Activated naive CD4-positive, alpha-beta T cell treated with anti-CD3 and anti-CD28 coated beads, Interleukin-2, amount 10 ng/mL, durations not matched to agents 5 hours and 36 hours (primary cell): Measurements from ENCODE around the gene MORN2. TPM values are rescaled to one million over a fixed set of nuclear protein-coding genes. Genes with fewer than 3 reads are reported as not detected.

Experiments used
- total RNA-seq, 2 experiments: library from RNA; stranded (reverse); gene quantifications; one replicate each; pipeline ENCODE4 v1.2.3, GENCODE V29; 2021

The MORN2 gene
- total RNA-seq = 1 to 10 TPM in 1 of 2 experiments, under 1 TPM in 1; 0.89 to 1.6 TPM

GRCh38 chr2:38875576-38876367, at the start of gene MORN2, which contains the start of gene DHX57:
MORN2 (plus strand) TSS chr2:38875976.
DHX57 (minus strand) TSS chr2:38875934; CDS start chr2:38868405, 7,529 bp downstream.

GRCh38 chr2:38889575-38889974, 13.8 kb downstream of the MORN2 start, which contains the start of gene ARHGEF33:
ARHGEF33 (plus strand) TSS chr2:38889875; CDS start chr2:38919448, 29,573 bp downstream.

Other genes starting within 250 kb of the MORN2 start
- gene GALM, start 209.9 kb upstream of the MORN2 start, total RNA-seq = 10 to 100 TPM; 29.9 to 31.0 TPM
- gene SRSF7, start 124.6 kb upstream of the MORN2 start, total RNA-seq = 100 to 1,000 TPM; 218 to 224 TPM
- 10 to 100 TPM; 13.3 to 14.2 TPM for gene GEMIN6, start 97.8 kb upstream of the MORN2 start, total RNA-seq
- gene DHX57, start within 50 bp of the MORN2 start, total RNA-seq = 1 to 10 TPM; 8.8 to 9.3 TPM
- gene ARHGEF33, start 13.9 kb downstream of the MORN2 start, total RNA-seq = not detected
- 100 to 1,000 TPM; 201 to 203 TPM for gene SOS1, start 245.1 kb downstream of the MORN2 start, total RNA-seq